H9 (cell line): Measurements from ENCODE around the gene NFATC1. TPM values are rescaled to one million over a fixed set of nuclear protein-coding genes. Genes with fewer than 3 reads are reported as not detected.

Source experiments
- DNase-seq: peaks from one replicate; pipeline ENCODE4 v3.0.0-alpha.2; 2017
- H2AFZ ChIP-seq: one replicate; pipeline ENCODE4 v1.6.1; 2013; ENCODE audit warnings: mild to moderate bottlenecking, low read length, control low read depth, moderate library complexity
- H2AK5ac ChIP-seq: 2 replicates; pipeline ENCODE4 v1.6.1; 2013; ENCODE audit warnings: low read length, control low read depth, mixed read lengths; ENCODE audit not compliant: insufficient read length
- H2BK120ac ChIP-seq: one replicate; pipeline ENCODE4 v1.6.1; 2013; ENCODE audit warnings: low read depth, mild to moderate bottlenecking, low read length, control low read depth, inconsistent platforms; ENCODE audit not compliant: poor library complexity, severe bottlenecking
- H2BK12ac ChIP-seq: 2 replicates; pipeline ENCODE4 v1.6.1; 2013; ENCODE audit warnings: low read length, control low read depth, mixed read lengths, low read depth; ENCODE audit not compliant: insufficient read length
- H2BK15ac ChIP-seq: 2 replicates; pipeline ENCODE4 v1.6.1; 2013; ENCODE audit warnings: low read depth, low read length, control low read depth
- H2BK20ac ChIP-seq: one replicate; pipeline ENCODE4 v1.6.1; 2013; ENCODE audit warnings: low read depth, mild to moderate bottlenecking, low read length, control low read depth, inconsistent platforms; ENCODE audit not compliant: poor library complexity, severe bottlenecking
- H2BK5ac ChIP-seq: 2 replicates; pipeline ENCODE4 v1.6.1; 2013; ENCODE audit warnings: low read length, control low read depth, mixed read lengths; ENCODE audit not compliant: insufficient read length
- H3K14ac ChIP-seq: 2 replicates; pipeline ENCODE4 v1.6.1; 2013; ENCODE audit warnings: low read length, control low read depth; ENCODE audit not compliant: insufficient read depth
- H3K18ac ChIP-seq: 2 replicates; pipeline ENCODE4 v1.6.1; 2013; ENCODE audit warnings: low read depth, mild to moderate bottlenecking, mixed read lengths, low read length, control low read depth; ENCODE audit not compliant: insufficient read length
- H3K23ac ChIP-seq: 2 replicates; pipeline ENCODE4 v1.6.1; 2013; ENCODE audit warnings: low read length, control low read depth, mixed read lengths, low read depth; ENCODE audit not compliant: insufficient read length
- H3K23me2 ChIP-seq: 2 replicates; pipeline ENCODE4 v1.6.1; 2013; ENCODE audit warnings: low read depth, mild to moderate bottlenecking, mixed read lengths, low read length, control low read depth; ENCODE audit not compliant: insufficient read length, poor library complexity, severe bottlenecking
- H3K27ac ChIP-seq: 2 replicates; pipeline ENCODE4 v1.5.1; 2013; ENCODE audit warnings: low read length, control low read depth, mixed read lengths, low read depth; ENCODE audit not compliant: insufficient read length
- H3K27me3 ChIP-seq: 2 replicates; pipeline ENCODE4 v1.6.1; 2013; ENCODE audit warnings: low read length, control low read depth, inconsistent platforms; ENCODE audit not compliant: insufficient read depth
- H3K4ac ChIP-seq: 2 replicates; pipeline ENCODE4 v1.6.1; 2013; ENCODE audit warnings: low read depth, mild to moderate bottlenecking, control low read depth, inconsistent platforms, low read length, moderate library complexity
- H3K4me1 ChIP-seq: 2 replicates; pipeline ENCODE4 v1.6.1; 2013; ENCODE audit warnings: low read length, control low read depth, inconsistent platforms; ENCODE audit not compliant: insufficient read depth
- H3K4me2 ChIP-seq: 2 replicates; pipeline ENCODE4 v1.6.1; 2013; ENCODE audit warnings: low read length, control low read depth, mixed read lengths; ENCODE audit not compliant: insufficient read length, insufficient read depth
- H3K56ac ChIP-seq: 2 replicates; pipeline ENCODE4 v1.6.1; 2013; ENCODE audit warnings: low read depth, mild to moderate bottlenecking, mixed read lengths, low read length, control low read depth; ENCODE audit not compliant: insufficient read length
- H3K79me1 ChIP-seq: 2 replicates; pipeline ENCODE4 v1.6.1; 2013; ENCODE audit warnings: low read depth, mild to moderate bottlenecking, moderate library complexity, low read length, control low read depth, inconsistent platforms; ENCODE audit not compliant: insufficient read depth, poor library complexity, severe bottlenecking
- H3K79me2 ChIP-seq: 2 replicates; pipeline ENCODE4 v1.6.1; 2013; ENCODE audit warnings: low read length, control low read depth, inconsistent platforms; ENCODE audit not compliant: insufficient read depth
- H3K9ac ChIP-seq: 2 replicates; pipeline ENCODE4 v1.6.1; 2013; ENCODE audit warnings: low read length, control low read depth, mixed read lengths; ENCODE audit not compliant: insufficient read length; ENCODE audit errors: extremely low read depth
- H3K9me3 ChIP-seq: one replicate; pipeline ENCODE4 v1.6.1; 2013; ENCODE audit warnings: low read depth, low read length, inconsistent platforms; ENCODE audit not compliant: control insufficient read depth
- H3T11ph ChIP-seq: one replicate; pipeline ENCODE4 v1.6.1; 2013; ENCODE audit warnings: mild to moderate bottlenecking, low read length, control low read depth, inconsistent platforms
- H4K20me1 ChIP-seq: one replicate; pipeline ENCODE4 v1.6.1; 2013; ENCODE audit not compliant: control insufficient read depth, insufficient read length, insufficient read depth
- H4K5ac ChIP-seq: 2 replicates; pipeline ENCODE4 v1.6.1; 2013; ENCODE audit warnings: low read depth, mild to moderate bottlenecking, mixed read lengths, low read length, control low read depth; ENCODE audit not compliant: insufficient read length
- H4K8ac ChIP-seq: replicated peaks from 2 replicates; pipeline ENCODE4 v1.6.1; 2013; ENCODE audit warnings: low read length, control low read depth, mixed read lengths, low read depth; ENCODE audit not compliant: insufficient read length
- H4K91ac ChIP-seq: 2 replicates; pipeline ENCODE4 v1.6.1; 2013; ENCODE audit warnings: low read depth, mild to moderate bottlenecking, moderate library complexity, mixed read lengths, low read length, control low read depth; ENCODE audit not compliant: insufficient read length
- H3K27ac Mint-ChIP-seq, 3 experiments: 2 replicates in 2 of 3; 3 replicates in 1 of 3; pipeline ENCODE4 v1.8.0; 2020 to 2021; ENCODE audit warnings: mixed read lengths in 3 of 3, mild to moderate bottlenecking in 1 of 3, moderate library complexity in 1 of 3
- H3K27me3 Mint-ChIP-seq: 2 replicates; pipeline ENCODE4 v1.8.0; 2021; ENCODE audit warnings: low read depth, mild to moderate bottlenecking, moderate library complexity, mixed read lengths
- H3K36me3 Mint-ChIP-seq, 3 experiments: 2 replicates in 2 of 3; 3 replicates in 1 of 3; pipeline ENCODE4 v1.8.0; 2020 to 2021; ENCODE audit warnings: low read depth in 3 of 3, mixed read lengths in 3 of 3; ENCODE audit not compliant: insufficient read depth in 1 of 3
- H3K4me1 Mint-ChIP-seq, 2 experiments: 2 replicates each; pipeline ENCODE4 v1.8.0; 2020; ENCODE audit warnings: mixed read lengths in 2 of 2
- H3K4me3 Mint-ChIP-seq, 2 experiments: 2 replicates in 1 of 2; 3 replicates in 1 of 2; pipeline ENCODE4 v1.8.0; 2020 to 2021; ENCODE audit warnings: mild to moderate bottlenecking in 2 of 2, mixed read lengths in 2 of 2, moderate library complexity in 1 of 2
- H3K9me3 Mint-ChIP-seq, 2 experiments: 2 replicates in 1 of 2; 3 replicates in 1 of 2; pipeline ENCODE4 v1.8.0; 2020; ENCODE audit warnings: mild to moderate bottlenecking in 2 of 2, mixed read lengths in 2 of 2, moderate library complexity in 1 of 2
- WGBS: extraction: QIAGEN DNeasy Blood & Tissue Kit; methylation state at CpG from one replicate; pipeline ENCODE4 v1.1.7; 2013; ENCODE audit warnings: missing lambda C conversion rate, low lambda C conversion rate, mixed read lengths; ENCODE audit not compliant: insufficient read length; ENCODE audit errors: extremely low coverage; 5-methylcytosine and 5-hydroxymethylcytosine counted together
- total RNA-seq: library from RNA; stranded (reverse); gene quantifications from 2 replicates; pipeline ENCODE4 v1.2.1, GENCODE V29; 2021
- TF ChIP-seq, protein P1 (sequence below): fragments of 200-600 bp; sonication (generic); conservative IDR thresholded peaks from 3 replicates; pipeline ENCODE4 v1.8.0; 2021; ENCODE audit warnings: antibody characterized with exemption, mild to moderate bottlenecking

Gene NFATC1
- total RNA-seq, 1 experiment from 2014 or later, result 5.5 TPM

DNA sequence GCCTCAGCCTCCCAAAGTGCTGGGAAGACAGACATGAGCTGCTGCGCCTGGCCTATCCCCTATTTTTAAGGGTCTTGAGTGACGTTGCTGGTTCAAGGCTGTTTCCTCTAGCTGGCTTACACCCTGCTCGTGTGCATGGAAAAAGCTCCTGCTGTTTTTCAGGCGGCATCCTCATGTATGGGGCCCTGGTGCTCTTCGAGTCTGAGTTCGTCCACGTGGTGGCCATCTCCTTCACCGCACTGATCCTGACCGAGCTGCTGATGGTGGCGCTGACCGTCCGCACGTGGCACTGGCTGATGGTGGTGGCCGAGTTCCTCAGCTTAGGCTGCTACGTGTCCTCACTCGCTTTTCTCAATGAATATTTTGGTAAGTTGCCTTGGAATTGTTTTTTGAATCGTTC lies 22.0 kb upstream of the NFATC1 start:
- Histone ChIP-seq H3K56ac (no peak overlapping the region), H2AFZ (no peak overlapping the region), H2BK120ac (no peak overlapping the region), H3K23ac (no peak overlapping the region), H3K23me2 (no peaks in the 10 kb centered on the region), H2BK5ac (no peak overlapping the region), H3K27me3 (no peaks in the 10 kb centered on the region), H3K4ac (no peak overlapping the region), H3K9me3 (no peaks in the 10 kb centered on the region), H4K20me1 (no peaks in the 10 kb centered on the region), H3K79me2 (no peaks in the 10 kb centered on the region), H3K27ac (no peak overlapping the region), H4K91ac (no peak overlapping the region), H3K79me1 (no peaks in the 10 kb centered on the region), H3K9ac (no peak overlapping the region), H3T11ph (no peak overlapping the region), H2AK5ac (no peak overlapping the region), H3K4me1 (no peaks in the 10 kb centered on the region), H2BK20ac (no peak overlapping the region), H3K4me2 (no peak overlapping the region), H2BK15ac (no peak overlapping the region), H3K18ac (no peak overlapping the region), H2BK12ac (no peak overlapping the region), H4K8ac (no peak overlapping the region), H3K14ac (no peak overlapping the region), H4K5ac (no peak overlapping the region)
- H3K27me3 Mint-ChIP-seq, result peaks cover under 1% of the 10 kb centered on the region; the same call in 1 of the 2 replicates
- DNase-seq, result no peak
- peak overlapping the region in 1 of 3 experiments; percentile 44; a peak in 1 of 7 replicates for H3K27ac Mint-ChIP-seq
- H3K9me3 Mint-ChIP-seq, result no peaks in the 10 kb centered on the region
- H3K4me1 Mint-ChIP-seq, result peaks cover 7 to 10% of the 10 kb centered on the region in 2 experiments
- TF ChIP-seq, protein P1, sequence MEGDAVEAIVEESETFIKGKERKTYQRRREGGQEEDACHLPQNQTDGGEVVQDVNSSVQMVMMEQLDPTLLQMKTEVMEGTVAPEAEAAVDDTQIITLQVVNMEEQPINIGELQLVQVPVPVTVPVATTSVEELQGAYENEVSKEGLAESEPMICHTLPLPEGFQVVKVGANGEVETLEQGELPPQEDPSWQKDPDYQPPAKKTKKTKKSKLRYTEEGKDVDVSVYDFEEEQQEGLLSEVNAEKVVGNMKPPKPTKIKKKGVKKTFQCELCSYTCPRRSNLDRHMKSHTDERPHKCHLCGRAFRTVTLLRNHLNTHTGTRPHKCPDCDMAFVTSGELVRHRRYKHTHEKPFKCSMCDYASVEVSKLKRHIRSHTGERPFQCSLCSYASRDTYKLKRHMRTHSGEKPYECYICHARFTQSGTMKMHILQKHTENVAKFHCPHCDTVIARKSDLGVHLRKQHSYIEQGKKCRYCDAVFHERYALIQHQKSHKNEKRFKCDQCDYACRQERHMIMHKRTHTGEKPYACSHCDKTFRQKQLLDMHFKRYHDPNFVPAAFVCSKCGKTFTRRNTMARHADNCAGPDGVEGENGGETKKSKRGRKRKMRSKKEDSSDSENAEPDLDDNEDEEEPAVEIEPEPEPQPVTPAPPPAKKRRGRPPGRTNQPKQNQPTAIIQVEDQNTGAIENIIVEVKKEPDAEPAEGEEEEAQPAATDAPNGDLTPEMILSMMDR, result no peak
- H3K36me3 Mint-ChIP-seq, result peaks cover 4 to 11% (median 7%) of the 10 kb centered on the region in 3 experiments; a peak in 5 of 7 replicates
- H3K4me3 Mint-ChIP-seq, result no peak overlapping the region; a peak in 1 of 5 replicates
- no CpG with 5 or more reads among the region's 17 CpGs for WGBS
